CD4-positive, alpha-beta T cell treated with Interleukin-6 for 4 hours (primary cell): ENCODE data around the gene CFAP65.

Experiments
- DNase-seq: peaks from one replicate; pipeline ENCODE4 v3.0.0-alpha.2; 2020; ENCODE audit warnings: mixed read lengths

Gene CFAP65

GRCh38 chr2:218988650-218989049 is 52.7 kb downstream of the CFAP65 start:
- DNase-seq: no peak

GRCh38 chr2:218988164-218988563 is 53.2 kb downstream of the CFAP65 start:
- no peak for DNase-seq

GRCh38 chr2:218986148-218986761 is 55.1 kb downstream of the CFAP65 start:
- DNase-seq: no peak

- no peak for DNase-seq
These were observed 55.8 kb downstream of the CFAP65 start for GRCh38 chr2:218985325-218986091.

- DNase-seq: no peak
These were observed 56.3 kb downstream of the CFAP65 start, which contains the start of gene FEV for GRCh38 chr2:218985021-218985324. FEV (minus strand) TSS chr2:218985184; CDS start chr2:218985075, 109 bp downstream.

GRCh38 chr2:218984239-218985020 is 56.9 kb downstream of the CFAP65 start:
- DNase-seq: no peak

- no peak for DNase-seq
These were observed 57.4 kb downstream of the CFAP65 start for GRCh38 chr2:218983934-218984238.

- no peak for DNase-seq
These were observed 57.9 kb downstream of the CFAP65 start for GRCh38 chr2:218983263-218983933.

GRCh38 chr2:218982586-218983262 is 58.6 kb downstream of the CFAP65 start:
- no peak for DNase-seq

- DNase-seq: peak; percentile 30
These were observed 59.3 kb downstream of the CFAP65 start for GRCh38 chr2:218981881-218982585.

- no peak for DNase-seq
These were observed 59.9 kb downstream of the CFAP65 start for GRCh38 chr2:218981390-218981880.

- no peak for DNase-seq
These were observed 60.5 kb downstream of the CFAP65 start for GRCh38 chr2:218980735-218981389.

GRCh38 chr2:218979846-218980734 is 61.2 kb downstream of the CFAP65 start:
- DNase-seq: peak; percentile 84

- no peak for DNase-seq
These were observed 66.1 kb downstream of the CFAP65 start for GRCh38 chr2:218975060-218975777.

- no peak for DNase-seq
These were observed 70.4 kb downstream of the CFAP65 start for GRCh38 chr2:218970894-218971293.

- DNase-seq: no peak
These were observed 77.1 kb downstream of the CFAP65 start for GRCh38 chr2:218964041-218964771.

GRCh38 chr2:218963601-218964000 is 77.7 kb downstream of the CFAP65 start:
- DNase-seq: no peak

GRCh38 chr2:218962859-218963492 is 78.3 kb downstream of the CFAP65 start:
- DNase-seq: peak; percentile 54
